CD1c-positive myeloid dendritic cell (primary cell): ENCODE measurements around the gene PIAS1.
"Not testable (repeated sequence)": the region's sequence is repeated elsewhere in the genome, so short reads cannot be mapped to it uniquely, and the experiment has no call there.

Experiments used
- DNase-seq: peaks from one replicate; pipeline ENCODE4 v3.0.0-alpha.2; 2016; ENCODE audit errors: extremely low spot score

Gene PIAS1

DNA sequence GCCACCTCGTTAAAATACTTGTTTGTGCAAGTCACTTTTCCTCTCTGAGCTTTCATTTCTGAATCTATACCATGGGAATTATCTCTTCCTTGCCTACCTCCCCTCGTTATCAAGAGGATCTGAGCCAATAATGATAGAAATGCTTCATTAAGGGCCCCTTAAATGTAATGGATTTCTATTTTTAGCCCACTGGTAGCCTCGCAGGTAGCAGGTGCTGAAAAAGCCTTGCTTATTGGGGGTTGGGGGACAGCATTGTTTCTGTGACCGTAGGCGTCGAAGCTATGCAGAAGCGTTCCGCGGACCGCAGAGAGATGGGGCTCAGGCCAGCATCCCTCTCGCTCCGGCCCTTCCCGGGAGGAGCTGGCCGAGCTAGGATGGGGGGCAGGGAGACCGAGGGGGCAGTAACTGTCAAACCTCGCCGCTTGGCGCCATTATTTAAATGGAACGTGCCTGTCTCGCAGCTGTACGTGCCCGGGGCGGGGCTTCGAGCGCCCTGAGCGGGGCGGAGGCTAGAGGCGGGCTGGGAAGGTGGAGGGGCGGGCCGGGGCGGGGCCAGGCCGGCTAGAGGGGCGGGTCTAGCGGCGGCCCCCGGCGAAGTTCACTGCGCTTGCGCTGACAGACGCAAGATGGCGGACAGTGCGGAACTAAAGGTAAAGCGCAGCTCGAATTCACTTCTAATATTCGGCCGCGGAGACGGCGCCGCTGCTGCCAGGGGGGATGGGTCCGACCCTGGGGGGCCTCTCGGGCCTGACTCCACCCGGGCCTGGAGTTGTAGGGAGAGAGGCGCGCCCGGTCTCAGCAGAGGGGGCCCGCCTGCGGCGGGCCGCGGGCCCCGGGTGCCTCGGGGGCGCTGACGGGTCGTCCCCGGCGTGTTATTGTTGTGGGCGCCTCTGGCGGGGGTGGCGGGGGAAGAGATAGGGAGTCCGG, at the start of gene PIAS1:
TSS of gene PIAS1 (plus strand) at position 615 of the 927 bp plus-strand sequence. CDS start at position 627, 12 bp downstream.
- peak; percentile 96 for DNase-seq

DNA sequence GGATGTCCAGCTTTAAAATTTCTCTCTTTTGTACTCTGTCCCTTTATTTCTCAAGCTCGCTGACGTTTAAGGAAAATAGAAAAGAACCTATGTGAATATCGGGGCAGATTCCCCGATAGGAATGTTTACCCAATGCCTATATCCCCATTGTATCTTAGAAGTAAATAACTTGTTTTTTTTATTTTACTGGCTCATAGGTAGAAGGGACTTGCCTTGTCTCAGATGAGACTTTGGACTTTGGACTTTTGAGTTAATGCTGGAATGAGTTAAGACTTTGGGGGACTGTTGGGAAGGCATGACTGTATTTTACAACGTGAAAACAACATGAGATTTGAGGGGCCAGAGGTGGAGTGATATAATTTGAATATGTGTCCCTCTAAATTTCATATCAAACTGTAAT, 46.5 kb upstream of the PIAS1 start:
- not testable (repeated sequence) for DNase-seq

GRCh38 chr15:68010361-68011153, 43.6 kb upstream of the PIAS1 start:
- peak; percentile 22 for DNase-seq

- DNase-seq = no peak
Measured at GRCh38 chr15:68012911-68013310, 41.2 kb upstream of the PIAS1 start.

DNA sequence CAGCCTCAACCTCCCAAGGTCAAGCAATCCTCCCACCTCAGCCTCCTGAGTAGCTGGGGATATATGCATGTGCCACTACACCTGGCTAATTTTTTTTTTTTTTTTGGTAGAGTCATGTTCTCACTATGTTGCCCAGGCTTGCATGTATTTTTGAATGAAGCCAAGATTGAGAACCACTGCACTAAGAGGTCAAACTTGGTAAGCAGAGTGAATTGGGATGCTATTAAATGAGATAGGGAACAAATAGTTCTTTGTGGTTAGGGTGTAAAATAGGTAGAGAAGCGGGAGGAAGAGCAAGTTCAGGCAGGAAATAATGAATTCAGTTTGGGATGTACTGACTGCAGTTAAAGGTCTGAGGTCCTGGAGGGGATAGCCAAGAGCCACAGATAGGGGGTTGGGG, 39.9 kb upstream of the PIAS1 start:
- DNase-seq = no peak

DNA sequence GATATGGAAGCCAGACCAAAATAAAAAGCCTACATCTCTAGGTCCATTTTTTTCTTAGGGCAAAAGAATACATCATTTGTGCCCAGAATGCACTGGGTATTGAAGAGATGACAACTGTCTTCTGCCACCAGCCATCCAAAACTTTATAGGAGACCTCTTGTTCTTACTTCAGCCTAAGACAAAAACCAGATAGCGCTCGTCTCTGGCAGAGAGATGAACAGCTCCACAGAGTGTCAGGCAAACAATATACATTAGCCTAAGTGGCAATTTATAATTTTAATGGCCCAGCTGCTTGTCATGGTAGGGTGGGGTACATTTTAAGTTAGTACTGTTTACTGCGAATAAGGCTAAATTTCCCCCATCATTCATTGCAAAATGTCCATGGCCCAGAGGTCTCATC, 38.9 kb upstream of the PIAS1 start:
- no peak for DNase-seq

DNA sequence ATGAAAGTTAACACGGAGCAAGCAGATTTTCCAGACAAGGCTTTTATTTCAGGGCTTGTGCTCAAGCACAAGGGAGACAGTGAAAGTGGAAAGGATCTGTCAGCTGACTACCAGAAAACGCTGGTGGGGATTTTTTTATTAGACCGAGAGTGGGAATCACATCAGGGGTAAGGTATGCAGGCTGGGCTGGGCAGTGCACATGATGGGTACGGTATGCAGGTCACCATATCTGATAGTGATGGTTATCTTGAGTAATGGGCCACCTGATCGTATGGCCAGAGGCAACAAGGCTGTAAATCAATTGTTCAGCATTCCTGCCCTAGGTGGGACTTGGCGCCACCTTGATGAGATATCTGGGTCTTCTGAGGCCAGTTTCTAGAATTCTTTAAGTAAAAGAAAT, 36.9 kb upstream of the PIAS1 start:
- no peak for DNase-seq

DNA sequence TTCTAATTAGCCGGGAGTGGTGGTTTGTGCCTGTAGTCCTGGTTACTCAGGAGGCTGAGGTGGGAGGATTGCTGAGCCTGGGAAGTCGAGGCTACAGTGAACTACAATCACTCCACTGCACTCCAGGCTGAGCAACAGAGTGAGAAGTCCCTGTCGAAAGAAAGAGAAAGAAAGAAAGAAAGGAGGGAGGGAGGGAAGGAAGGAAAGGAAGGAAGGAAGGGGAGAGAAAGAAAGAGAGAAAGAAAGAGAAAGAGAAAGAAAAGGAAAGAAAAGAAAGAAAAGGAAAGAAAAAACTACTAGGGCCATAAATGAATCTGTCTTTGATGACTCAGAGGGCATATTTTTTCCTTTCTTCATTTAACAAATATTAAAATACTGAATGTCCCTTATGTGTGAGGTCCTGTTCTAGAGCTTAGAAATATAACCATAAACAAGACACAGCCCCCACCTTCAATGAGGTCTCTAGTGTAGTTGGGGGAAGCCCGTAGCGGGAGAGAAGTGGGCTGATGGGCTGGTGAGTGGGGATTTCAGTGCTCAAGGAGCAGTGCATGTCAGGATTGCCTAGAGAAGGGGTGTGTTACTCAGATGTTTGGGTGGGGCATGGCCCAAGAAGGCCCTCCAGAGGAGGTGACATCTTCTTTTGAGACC, 35.2 kb upstream of the PIAS1 start:
- no peak for DNase-seq

- no peak for DNase-seq
Measured at GRCh38 chr15:68019814-68020525, 34.1 kb upstream of the PIAS1 start.

- DNase-seq = no peak
Measured at GRCh38 chr15:68020685-68021084, 33.4 kb upstream of the PIAS1 start.

DNA sequence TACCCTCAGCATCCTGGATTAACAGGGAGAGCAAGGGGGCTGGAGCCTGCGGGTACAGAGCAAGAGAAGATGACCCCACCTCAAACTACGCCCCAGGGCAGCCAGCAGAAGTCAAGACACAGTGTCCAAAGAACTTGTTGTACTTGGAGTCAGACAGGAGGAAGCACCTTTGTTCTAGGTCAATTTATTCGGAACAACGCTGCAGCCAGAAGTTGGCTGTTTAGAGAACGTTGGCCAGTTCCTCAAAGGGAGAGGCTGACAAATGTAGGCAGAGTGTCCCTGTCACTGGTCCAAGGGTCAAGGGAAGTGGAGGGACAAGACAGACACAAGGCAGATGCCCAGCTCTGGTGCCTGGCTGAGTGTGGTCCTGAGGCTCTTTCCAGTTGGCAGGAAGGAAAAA, 32.1 kb upstream of the PIAS1 start:
- peak; percentile 61 for DNase-seq

DNA sequence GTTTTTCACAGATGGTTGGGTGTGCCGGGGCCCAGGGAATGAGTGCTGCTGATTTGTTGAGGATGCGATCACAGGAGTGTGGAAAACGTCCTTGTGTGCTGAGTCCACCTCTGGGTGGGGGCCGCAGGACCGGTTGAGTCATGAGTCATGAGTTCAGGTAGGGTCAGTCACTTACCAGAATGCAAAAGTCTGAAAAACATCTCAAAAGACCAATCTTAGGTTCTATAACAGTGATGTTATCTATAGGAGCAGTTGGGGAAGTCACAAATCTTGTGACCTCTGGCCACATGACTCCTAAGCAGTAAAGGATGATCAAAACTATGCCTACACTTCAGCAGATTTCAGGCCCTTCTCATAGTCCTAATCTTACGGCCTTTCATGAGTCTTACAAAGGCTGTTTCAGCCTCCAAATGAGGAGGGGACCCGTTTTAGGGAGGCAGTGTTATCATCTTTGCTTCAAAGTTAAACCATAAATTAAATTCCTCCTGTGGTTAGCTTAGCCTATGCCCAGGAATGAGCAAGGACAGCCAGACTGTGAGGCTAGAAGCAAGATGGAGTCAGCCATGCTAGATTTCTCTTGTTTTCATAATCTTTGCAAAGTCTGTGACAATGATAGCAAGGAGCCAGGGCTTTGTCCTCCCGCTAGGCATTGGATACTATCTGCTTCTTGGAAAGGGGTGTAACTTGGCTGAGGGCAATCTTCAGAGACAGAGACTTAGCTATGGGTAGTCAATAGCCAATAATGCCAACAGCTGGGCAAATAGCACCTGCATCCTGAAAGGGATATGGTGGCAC, 30.6 kb upstream of the PIAS1 start:
- no peak for DNase-seq

GRCh38 chr15:68025835-68026424, 28.2 kb upstream of the PIAS1 start:
- no peak for DNase-seq

GRCh38 chr15:68027388-68027787, 26.7 kb upstream of the PIAS1 start:
- no peak for DNase-seq

DNA sequence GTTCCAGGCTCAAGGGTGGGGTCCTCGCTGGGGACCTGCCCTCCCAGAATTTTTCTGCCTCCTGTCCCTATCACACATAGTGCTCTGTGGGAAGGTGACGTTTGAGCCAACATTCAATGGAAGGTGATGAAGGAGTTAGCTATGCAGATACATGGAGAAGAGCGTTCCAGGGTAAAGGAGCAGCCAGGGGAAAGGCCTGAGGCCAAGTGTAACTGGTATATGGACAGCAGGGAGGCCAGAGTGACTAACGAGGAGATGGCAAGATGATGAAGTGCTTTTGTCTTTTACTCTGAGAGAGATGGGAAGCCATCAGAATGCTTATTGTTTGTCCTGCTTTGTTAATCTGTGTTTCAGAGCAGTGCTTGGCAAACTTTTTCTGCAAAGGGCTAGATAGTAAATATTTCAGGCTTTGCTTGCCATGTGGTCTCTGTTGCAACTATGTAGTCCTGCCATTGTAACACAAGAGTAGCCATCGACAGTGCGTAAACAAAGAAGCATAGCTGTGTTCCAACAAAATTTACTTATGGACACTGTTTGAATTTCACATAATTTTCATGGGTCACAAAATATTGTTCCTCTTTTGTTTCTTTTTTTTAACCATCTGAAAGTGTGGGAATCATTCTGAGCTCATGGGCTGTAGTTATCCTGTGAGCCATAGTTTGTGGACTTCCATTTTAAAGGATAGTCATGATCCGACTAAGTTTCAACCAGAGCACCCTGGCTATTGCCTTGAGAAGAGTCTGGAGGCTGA, 25.8 kb upstream of the PIAS1 start:
- DNase-seq = no peak

DNA sequence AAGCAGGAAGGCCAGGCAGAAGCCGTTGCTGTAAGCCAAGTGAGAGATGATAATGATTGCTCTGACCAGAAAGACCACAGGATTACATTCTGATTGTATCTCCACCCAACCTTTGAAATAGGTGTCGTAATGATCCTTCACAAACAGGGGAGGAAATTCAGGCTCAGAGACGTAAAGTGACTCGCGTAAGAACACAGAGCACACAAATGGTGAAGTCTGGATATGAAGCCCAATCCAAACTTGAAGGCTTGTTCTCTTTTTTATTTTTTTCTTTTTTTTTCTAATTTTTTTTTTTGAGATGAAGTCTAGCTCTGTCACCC, 25.3 kb upstream of the PIAS1 start:
- DNase-seq = no peak

- DNase-seq = no peak
Measured at GRCh38 chr15:68029959-68030358, 24.2 kb upstream of the PIAS1 start.

DNA sequence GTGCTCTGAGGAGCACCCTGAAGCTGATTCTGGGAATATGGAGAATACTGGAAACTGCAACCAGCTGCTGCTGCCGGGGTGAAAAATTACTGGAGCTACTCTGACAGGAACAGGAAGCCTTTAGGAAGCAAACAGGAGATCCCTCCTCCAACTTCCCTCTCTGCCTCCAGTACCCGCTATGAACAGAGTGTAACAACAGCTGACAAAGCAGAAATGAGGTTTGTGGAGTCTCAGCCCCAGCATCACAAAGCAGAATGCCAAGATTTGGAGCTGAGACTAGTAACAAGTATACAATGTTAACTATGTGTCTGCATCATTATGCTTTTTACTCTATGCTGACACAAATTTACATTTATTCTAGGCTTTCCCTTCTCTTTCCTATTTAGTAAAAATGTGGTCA, 22.7 kb upstream of the PIAS1 start:
- peak; percentile 49 for DNase-seq

- DNase-seq = peak; percentile 50
Measured at GRCh38 chr15:68032672-68033071, 21.4 kb upstream of the PIAS1 start.

GRCh38 chr15:68034081-68034480, 20.0 kb upstream of the PIAS1 start:
- no peak for DNase-seq
